KBM-7 (cell line): ENCODE results near the gene TGIF2.
"Not testable (repeated sequence)": the region's sequence is repeated elsewhere in the genome, so short reads cannot be mapped to it uniquely, and the experiment has no call there.

Experiments
- DNase-seq: peaks from one replicate; pipeline ENCODE4 v3.0.0-alpha.2; 2015
- in situ Hi-C: fragments of 300-500 bp; cut with MboI; formaldehyde crosslinking; loops from 2 replicates; pipeline ENCODE4 v1.14.3; 2020; ENCODE audit warnings: low sequenced_read_pairs, low pct_unique_long_range_greater_than_20kb, mixed read lengths

The TGIF2 gene

DNA sequence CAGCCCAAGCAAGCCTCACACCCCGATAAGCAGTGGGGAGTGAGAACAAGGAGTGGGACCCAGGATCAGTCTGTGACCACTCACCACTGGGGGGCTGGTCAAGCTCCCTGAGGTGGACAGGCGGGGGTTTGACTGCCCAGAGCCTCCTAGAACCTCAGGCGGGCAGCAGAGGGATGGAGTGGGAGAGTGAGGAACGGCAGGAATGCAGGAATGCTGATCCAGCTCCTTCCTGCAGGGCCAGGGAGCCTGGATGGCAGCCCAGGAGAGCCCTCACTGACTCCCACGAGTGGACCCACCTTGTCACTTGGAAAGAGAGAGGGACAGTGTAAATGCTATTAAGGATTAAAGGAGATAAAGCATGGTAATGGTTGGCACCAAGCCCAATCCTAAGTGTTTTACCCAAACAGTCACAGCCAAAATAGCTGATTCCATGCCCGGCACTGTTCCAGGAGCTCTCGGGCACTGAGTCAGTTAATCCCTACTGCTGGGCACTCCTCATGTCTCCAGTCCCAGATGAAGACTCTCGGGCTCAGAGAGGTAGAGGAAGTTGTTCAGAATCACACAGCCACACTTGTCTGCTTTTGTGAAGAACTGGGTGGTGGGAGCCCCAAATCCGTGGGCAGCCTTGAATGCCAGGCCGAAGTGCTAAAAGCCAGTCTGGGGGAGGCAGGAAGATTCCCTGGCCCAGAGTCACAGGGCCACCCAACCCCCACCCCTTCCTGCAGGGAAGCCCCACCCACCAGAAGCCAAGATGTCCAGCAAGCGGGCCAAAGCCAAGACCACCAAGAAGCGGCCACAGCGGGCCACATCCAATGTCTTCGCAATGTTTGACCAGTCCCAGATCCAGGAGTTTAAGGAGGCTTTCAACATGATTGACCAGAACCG lies 29.0 kb upstream of the TGIF2 start:
- in situ Hi-C loops: no loop called here
- DNase-seq: no peak

DNA sequence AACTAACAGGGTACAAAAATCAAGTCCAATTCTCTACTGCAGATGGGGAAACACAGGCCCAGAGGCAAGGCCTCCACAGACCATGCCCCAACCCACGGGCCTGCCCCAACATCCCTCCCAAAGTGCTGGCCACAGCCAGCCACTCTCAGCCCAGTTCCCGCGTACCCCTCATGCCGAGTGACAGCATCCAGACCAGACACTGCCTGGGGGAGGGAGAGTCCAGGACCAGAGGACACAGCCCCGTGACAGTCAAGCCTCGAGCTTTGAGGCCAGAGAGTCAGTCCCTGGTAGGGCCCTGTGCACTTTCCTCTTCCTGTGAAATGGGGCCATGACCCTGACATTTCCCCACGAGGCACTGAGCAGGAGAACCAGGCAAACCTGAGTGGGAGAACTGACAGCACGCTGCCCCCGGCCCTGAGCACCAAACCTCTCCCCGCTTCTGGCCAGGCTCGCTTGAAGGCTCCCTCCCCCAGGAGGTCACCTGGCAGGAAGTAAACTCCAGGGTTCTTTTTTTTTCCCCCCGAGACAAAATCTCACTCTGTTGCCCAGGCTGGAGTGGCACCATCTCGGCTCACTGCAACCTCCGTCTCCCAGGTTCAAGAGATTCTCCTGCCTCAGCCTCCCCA lies 27.2 kb upstream of the TGIF2 start:
- in situ Hi-C loops: no loop called here
- no peak for DNase-seq

GRCh38 chr20:36547186-36548005 lies 26.0 kb upstream of the TGIF2 start:
- in situ Hi-C loops: no loop called here
- no peak for DNase-seq

DNA sequence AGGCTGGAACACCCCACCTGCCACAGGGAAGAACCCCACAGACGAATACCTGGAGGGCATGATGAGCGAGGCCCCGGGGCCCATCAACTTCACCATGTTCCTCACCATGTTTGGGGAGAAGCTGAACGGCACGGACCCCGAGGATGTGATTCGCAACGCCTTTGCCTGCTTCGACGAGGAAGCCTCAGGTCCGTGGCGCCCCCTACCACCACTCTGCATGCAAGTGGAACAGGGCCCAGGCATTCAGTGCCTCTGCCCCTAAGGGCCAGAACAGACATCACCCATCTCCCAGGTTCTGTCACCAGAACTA lies 25.4 kb upstream of the TGIF2 start:
- in situ Hi-C loops: no loop called here
- DNase-seq: no peak

DNA sequence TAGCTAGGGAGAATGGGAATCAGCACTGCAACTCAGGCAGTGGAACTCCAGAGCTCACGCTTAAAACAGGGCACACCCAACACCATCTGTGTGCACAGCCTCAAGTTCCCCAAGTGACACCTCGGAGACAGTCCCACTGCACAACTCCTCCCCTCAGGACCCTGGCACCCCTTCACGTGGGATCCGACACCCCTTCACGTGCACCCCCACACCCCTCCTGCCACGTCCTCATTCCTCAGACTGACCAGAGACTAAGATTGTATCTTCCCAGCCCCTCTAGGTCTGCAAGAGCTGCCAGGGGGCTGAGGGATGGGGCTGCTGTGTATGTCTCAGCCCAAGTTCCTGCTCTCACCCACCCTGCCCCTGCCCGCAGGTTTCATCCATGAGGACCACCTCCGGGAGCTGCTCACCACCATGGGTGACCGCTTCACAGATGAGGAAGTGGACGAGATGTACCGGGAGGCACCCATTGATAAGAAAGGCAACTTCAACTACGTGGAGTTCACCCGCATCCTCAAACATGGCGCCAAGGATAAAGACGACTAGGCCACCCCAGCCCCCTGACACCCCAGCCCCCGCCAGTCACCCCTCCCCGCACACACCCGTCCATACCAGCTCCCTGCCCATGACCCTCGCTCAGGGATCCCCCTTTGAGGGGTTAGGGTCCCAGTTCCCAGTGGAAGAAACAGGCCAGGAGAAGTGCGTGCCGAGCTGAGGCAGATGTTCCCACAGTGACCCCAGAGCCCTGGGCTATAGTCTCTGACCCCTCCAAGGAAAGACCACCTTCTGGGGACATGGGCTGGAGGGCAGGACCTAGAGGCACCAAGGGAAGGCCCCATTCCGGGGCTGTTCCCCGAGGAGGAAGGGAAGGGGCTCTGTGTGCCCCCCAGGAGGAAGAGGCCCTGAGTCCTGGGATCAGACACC lies 24.4 kb upstream of the TGIF2 start:
- in situ Hi-C loops: no loop called here
- no peak for DNase-seq

DNA sequence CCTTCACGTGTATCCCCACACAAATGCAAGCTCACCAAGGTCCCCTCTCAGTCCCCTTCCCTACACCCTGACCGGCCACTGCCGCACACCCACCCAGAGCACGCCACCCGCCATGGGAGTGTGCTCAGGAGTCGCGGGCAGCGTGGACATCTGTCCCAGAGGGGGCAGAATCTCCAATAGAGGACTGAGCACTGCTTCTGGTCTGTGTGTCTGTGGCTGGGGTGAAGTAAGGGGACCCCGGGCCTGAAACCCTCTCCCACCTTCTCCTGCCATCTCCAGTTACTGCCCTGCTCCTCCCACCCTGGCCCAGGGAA lies 23.8 kb upstream of the TGIF2 start:
- in situ Hi-C loops: no loop called here

GRCh38 chr20:36549942-36550789 lies 23.2 kb upstream of the TGIF2 start:
- no peak for DNase-seq
- in situ Hi-C loops: no loop called here

More for the DNA sequence above, 23.8 kb upstream of the TGIF2 start:
- DNase-seq: no peak

DNA sequence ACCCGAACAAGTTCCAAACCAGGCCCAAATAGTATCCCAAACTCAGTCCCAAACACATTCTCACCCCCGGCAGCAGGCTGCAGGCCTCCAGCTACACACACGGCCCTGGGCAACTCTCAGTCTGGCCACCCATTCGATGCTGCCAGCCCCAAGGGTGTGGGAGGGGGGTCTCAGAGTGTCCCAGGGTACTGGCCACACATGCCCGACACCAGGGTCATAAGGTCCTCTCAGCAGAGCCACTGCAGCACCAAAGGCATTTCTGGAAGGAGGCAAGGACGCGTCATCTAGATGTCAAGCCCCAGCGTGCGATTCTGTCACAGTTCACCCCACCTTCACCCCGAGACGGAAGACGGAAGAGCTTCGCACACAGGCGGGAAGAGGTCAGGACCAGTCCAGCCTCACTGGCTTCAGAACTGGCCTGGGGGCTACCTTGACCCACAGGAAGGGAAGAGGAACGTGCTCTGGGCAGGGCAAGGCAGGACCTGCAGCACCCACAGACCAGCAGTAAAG lies 22.6 kb upstream of the TGIF2 start:
- DNase-seq: no peak

GRCh38 chr20:36555248-36555647 lies 18.1 kb upstream of the TGIF2 start:
- in situ Hi-C loops: no loop called here
- DNase-seq: no peak

More for the DNA sequence above, 22.6 kb upstream of the TGIF2 start:
- in situ Hi-C loops: no loop called here

- no peak for DNase-seq
Observed at GRCh38 chr20:36562724-36563123, 10.7 kb upstream of the TGIF2 start.

DNA sequence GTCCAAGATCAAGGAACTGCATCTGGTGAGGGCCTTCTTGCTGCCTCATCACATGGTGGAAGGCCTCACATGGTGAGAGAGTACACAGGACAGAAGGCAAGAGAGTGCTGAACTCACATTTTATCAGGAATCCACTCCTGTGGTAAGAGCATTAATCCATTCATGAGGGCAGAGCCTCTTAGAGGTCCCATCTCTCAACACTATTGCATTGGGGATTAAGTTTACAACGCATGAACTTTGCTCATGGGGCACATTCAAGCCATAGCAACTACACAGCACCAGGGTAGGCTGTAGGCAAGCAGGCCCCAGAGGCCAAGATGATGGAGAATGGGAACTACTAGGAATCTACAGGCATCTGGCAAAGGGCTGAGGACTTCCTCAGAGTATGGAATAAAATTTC lies 10.0 kb upstream of the TGIF2 start:
- in situ Hi-C loops: no loop called here
- DNase-seq: no peak

More at GRCh38 chr20:36562724-36563123, 10.7 kb upstream of the TGIF2 start:
- in situ Hi-C loops: no loop called here

DNA sequence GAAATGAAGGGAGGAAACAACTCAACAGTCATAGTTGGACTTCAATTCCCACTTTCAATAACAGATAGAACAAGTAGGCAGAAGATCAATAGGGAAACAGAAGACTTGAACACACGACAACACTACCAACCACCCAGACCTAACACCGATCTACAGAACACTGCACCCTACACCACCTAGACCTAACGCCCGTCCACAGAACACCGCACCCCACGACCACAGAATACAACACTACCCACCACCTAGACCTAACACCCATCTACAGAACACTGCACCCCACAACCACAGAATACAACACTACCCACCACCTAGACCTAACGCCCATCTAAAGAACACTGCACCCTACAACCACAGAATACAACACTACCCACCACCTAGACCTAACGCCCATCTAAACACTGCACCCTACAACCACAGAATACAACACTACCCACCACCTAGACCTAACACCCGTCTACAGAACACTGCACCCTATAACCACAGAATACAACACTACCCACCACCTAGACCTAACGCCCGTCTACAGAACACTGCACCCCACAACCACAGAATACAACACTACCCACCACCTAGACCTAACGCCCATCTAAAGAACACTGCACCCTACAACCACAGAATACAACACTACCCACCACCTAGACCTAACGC lies 9.2 kb upstream of the TGIF2 start:
- in situ Hi-C loops: not testable (repeated sequence)

DNA sequence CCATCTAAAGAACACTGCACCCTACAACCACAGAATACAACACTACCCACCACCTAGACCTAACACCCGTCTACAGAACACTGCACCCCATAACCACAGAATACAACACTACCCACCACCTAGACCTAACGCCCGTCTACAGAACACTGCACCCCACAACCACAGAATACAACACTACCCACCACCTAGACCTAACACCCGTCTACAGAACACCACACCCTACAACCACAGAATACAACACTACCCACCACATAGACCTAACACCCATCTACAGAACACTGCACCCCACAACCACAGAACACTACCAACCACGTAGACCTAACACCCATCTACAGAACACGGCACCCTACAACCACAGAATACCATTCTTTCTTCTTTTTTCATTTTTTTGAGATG lies 8.7 kb upstream of the TGIF2 start:
- in situ Hi-C loops, DNase-seq: not testable (repeated sequence)

More for the DNA sequence above, 9.2 kb upstream of the TGIF2 start:
- DNase-seq: not testable (repeated sequence)

GRCh38 chr20:36565520-36565919 lies 7.9 kb upstream of the TGIF2 start:
- no peak for DNase-seq
- in situ Hi-C loops: no loop called here

- DNase-seq: peak; percentile 25
- in situ Hi-C loops: no loop called here
Observed at GRCh38 chr20:36569847-36570429, 3.5 kb upstream of the TGIF2 start.

GRCh38 chr20:36571564-36572504 lies 1.6 kb upstream of the TGIF2 start:
- peak; percentile 79 for DNase-seq
- in situ Hi-C loops: no loop called here
